Measurements from ENCODE around the gene MRAS.
"Not testable (repeated sequence)": the region's sequence is repeated elsewhere in the genome, so short reads cannot be mapped to it uniquely, and the experiment has no call there.

Gene MRAS

GRCh38 chr3:138373087-138373735 is 24.8 kb downstream of the MRAS start:
- Histone ChIP-seq H3K36me3 (no peaks in the 10 kb centered on the region), H3K27me3 (no peaks in the 10 kb centered on the region), H3K27ac (no peak overlapping the region), H3K4me2 (no peak overlapping the region), H4K20me1 (no peaks in the 10 kb centered on the region), H3K4me3 (no peak overlapping the region), H3K9ac (no peak overlapping the region), H3K4me1 (peaks cover 31% of the 10 kb centered on the region), H3K9me3 (no peaks in the 10 kb centered on the region)
- TF ChIP-seq Cebpa-rat (IDR thresholded peaks at IDR 0.05), result no peak

DNA sequence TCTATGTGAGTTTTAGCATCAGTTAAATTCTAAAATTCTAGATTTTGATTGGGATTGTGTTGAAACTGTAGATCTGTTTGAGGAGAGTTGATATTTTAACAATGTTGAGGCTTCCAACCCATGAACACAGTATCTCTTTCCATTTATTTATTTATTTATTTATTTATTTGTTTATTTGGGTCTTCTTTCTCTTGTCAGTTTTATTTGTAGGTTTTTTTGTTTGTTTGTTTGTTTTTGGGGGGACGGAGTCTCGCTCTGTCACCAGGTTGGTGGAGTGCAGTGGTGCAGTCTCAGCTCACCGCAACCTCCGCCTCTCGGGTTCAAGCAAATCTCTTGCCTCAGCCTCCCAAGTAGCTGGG is 25.3 kb downstream of the MRAS start:
- Histone ChIP-seq H3K27ac (no peak overlapping the region), H3K36me3 (no peaks in the 10 kb centered on the region), H3K9ac (no peak overlapping the region), H4K20me1 (no peaks in the 10 kb centered on the region), H3K4me2 (no peak overlapping the region), H3K4me1 (peaks cover 31% of the 10 kb centered on the region), H3K9me3 (no peaks in the 10 kb centered on the region), H3K4me3 (no peak overlapping the region), H3K27me3 (no peaks in the 10 kb centered on the region)
- no peak for TF ChIP-seq Cebpa-rat (IDR thresholded peaks at IDR 0.05)

GRCh38 chr3:138374573-138375134 is 26.3 kb downstream of the MRAS start:
- Histone ChIP-seq H3K27me3 (no peaks in the 10 kb centered on the region), H3K9ac (no peak overlapping the region), H3K9me3 (no peaks in the 10 kb centered on the region), H3K4me1 (peaks cover 26% of the 10 kb centered on the region), H3K4me3 (no peak overlapping the region), H3K27ac (no peak overlapping the region), H3K36me3 (no peaks in the 10 kb centered on the region), H4K20me1 (no peaks in the 10 kb centered on the region), H3K4me2 (no peak overlapping the region)
- no peak for TF ChIP-seq Cebpa-rat (IDR thresholded peaks at IDR 0.05)

DNA sequence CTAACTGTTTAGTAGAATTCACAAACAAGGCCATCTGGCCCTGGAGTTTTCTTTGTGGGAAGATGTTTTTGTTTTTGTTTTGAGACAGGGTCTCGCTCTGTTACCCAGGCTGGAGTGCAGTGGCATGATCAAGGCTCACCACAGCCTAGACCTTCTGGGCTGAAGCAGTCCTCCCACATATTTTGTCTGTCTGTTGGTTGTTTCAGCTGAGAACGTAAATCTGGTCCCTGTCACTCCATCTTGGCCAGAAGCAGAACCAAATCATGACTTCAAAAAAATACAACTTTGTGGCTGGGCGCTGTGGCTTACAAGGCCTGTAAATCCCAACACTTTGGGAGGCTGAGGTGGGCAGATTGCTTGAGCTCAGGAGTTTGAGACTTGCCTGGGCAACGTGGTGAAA is 27.1 kb downstream of the MRAS start:
- Histone ChIP-seq H3K4me3 (no peak overlapping the region), H3K4me2 (no peak overlapping the region), H3K27ac (no peak overlapping the region), H4K20me1 (no peaks in the 10 kb centered on the region), H3K9me3 (no peaks in the 10 kb centered on the region), H3K9ac (no peak overlapping the region), H3K4me1 (peaks cover 22% of the 10 kb centered on the region), H3K36me3 (no peaks in the 10 kb centered on the region), H3K27me3 (no peaks in the 10 kb centered on the region)
- no peak for TF ChIP-seq Cebpa-rat (IDR thresholded peaks at IDR 0.05)

GRCh38 chr3:138376663-138377062 is 28.3 kb downstream of the MRAS start:
- H3K4me2 ChIP-seq, result no peak overlapping the region
- no peaks in the 10 kb centered on the region for H3K9me3 ChIP-seq
- no peaks in the 10 kb centered on the region for H3K36me3 ChIP-seq
- H3K27me3 ChIP-seq, result no peaks in the 10 kb centered on the region
- peaks cover 11% of the 10 kb centered on the region; the same call in 1 of the 2 replicates for H3K4me1 ChIP-seq
- H3K9ac ChIP-seq, result no peak overlapping the region
- TF ChIP-seq Cebpa-rat (IDR thresholded peaks at IDR 0.05), result no peak
- H3K27ac ChIP-seq, result no peak overlapping the region
- no peak overlapping the region for H3K4me3 ChIP-seq
- H4K20me1 ChIP-seq, result no peaks in the 10 kb centered on the region

GRCh38 chr3:138377212-138377611 is 28.8 kb downstream of the MRAS start:
- H3K9me3 ChIP-seq, H3K4me1 ChIP-seq, H3K4me2 ChIP-seq, H3K4me3 ChIP-seq, H3K27me3 ChIP-seq, H3K27ac ChIP-seq, H4K20me1 ChIP-seq, H3K36me3 ChIP-seq, H3K9ac ChIP-seq: not testable (repeated sequence)

DNA sequence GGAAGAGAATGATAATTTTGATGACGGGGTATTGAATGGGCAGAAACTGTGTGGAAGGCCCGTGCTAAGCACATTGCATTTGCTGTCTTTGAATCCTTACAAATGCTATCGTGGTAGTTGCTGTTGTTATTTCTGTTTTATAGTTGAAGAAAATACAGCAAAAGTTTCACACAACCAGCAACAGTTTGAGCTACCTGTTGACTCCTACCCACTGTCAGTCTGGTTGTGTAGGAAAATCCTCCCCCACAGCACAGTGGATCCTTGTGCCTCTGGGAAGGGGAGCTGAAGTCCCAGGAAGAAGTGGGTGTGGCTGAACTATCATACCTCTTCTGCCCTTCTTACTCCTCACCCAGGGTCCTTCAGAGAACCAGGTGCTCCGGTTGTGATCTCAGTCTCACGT is 29.4 kb downstream of the MRAS start:
- no peak overlapping the region for H3K4me2 ChIP-seq
- H3K9me3 ChIP-seq, result no peaks in the 10 kb centered on the region
- no peak overlapping the region for H3K9ac ChIP-seq
- no peaks in the 10 kb centered on the region for H3K27me3 ChIP-seq
- H3K4me3 ChIP-seq, result no peak overlapping the region
- H3K36me3 ChIP-seq, result no peaks in the 10 kb centered on the region
- H4K20me1 ChIP-seq, result no peaks in the 10 kb centered on the region
- TF ChIP-seq Cebpa-rat (IDR thresholded peaks at IDR 0.05), result no peak
- H3K4me1 ChIP-seq, result 0 out of 2 replicates have a peak, but pooled peaks cover 6% of the 10 kb centered on the region
- no peak overlapping the region for H3K27ac ChIP-seq

GRCh38 chr3:138378331-138378730 is 30.0 kb downstream of the MRAS start:
- H3K9ac ChIP-seq, result no peak overlapping the region
- no peak overlapping the region for H3K4me3 ChIP-seq
- H3K27ac ChIP-seq, result no peak overlapping the region
- H3K27me3 ChIP-seq, result no peaks in the 10 kb centered on the region
- no peak for TF ChIP-seq Cebpa-rat (IDR thresholded peaks at IDR 0.05)
- no peaks in the 10 kb centered on the region for H3K9me3 ChIP-seq
- 0 out of 2 replicates have a peak, but pooled peaks cover 6% of the 10 kb centered on the region for H3K4me1 ChIP-seq
- H3K36me3 ChIP-seq, result no peaks in the 10 kb centered on the region
- H3K4me2 ChIP-seq, result no peak overlapping the region
- no peaks in the 10 kb centered on the region for H4K20me1 ChIP-seq

DNA sequence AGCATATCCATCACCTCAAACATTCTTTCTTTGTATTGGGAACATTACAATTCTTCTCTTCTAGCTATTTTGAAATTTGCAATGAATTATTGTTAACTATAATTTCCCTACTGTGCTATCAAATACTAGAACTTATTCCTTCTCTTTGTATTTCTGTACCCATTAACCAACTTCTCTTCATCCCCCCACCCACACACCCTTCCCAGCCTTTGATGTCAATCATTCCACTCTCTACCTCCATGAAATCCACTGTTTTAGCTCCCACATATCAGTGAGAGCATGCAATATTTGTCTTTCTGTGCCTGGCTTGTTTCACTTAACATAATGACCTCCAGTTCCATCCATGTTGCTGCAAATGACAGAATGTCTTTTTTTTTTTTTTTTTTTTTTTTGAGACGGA is 30.6 kb downstream of the MRAS start:
- no peak overlapping the region for H3K9ac ChIP-seq
- no peak for TF ChIP-seq Cebpa-rat (IDR thresholded peaks at IDR 0.05)
- H3K27me3 ChIP-seq, result no peaks in the 10 kb centered on the region
- H3K9me3 ChIP-seq, result no peaks in the 10 kb centered on the region
- H3K27ac ChIP-seq, result no peak overlapping the region
- H4K20me1 ChIP-seq, result no peaks in the 10 kb centered on the region
- H3K4me3 ChIP-seq, result no peak overlapping the region
- H3K36me3 ChIP-seq, result no peaks in the 10 kb centered on the region
- H3K4me1 ChIP-seq, result 0 out of 2 replicates have a peak, but pooled peaks cover 6% of the 10 kb centered on the region
- H3K4me2 ChIP-seq, result no peak overlapping the region

- Histone ChIP-seq H3K4me1 (no peaks in the 10 kb centered on the region), H3K4me3 (no peak overlapping the region), H3K9me3 (no peaks in the 10 kb centered on the region), H3K27me3 (no peaks in the 10 kb centered on the region), H3K4me2 (no peak overlapping the region), H3K27ac (no peak overlapping the region), H4K20me1 (no peaks in the 10 kb centered on the region), H3K9ac (no peak overlapping the region), H3K36me3 (no peaks in the 10 kb centered on the region)
- no peak for TF ChIP-seq Cebpa-rat (IDR thresholded peaks at IDR 0.05)
Measured at GRCh38 chr3:138381413-138381901, 33.1 kb downstream of the MRAS start.
